Measurements from ENCODE around the gene ELMO3. TPM values are rescaled to one million over a fixed set of nuclear protein-coding genes. Genes with fewer than 3 reads are reported as not detected.

Gene ELMO3
- total RNA-seq, 1 experiment from 2014 or later = 45.8 TPM

- no peaks in the 10 kb centered on the region; the same call in 1 of the 2 replicates for H3K79me2 ChIP-seq (ENCODE audit: insufficient read depth, low read length)
- intact Hi-C loops (cut with micrococcal nuclease) = no loop called here
- DNase-seq (ENCODE audit: low read depth, low spot score) (no peak), ATAC-seq (no peak)
- no peak overlapping the region; the same call in 1 of the 2 replicates for H3K27ac ChIP-seq (ENCODE audit: low read depth, low read length)
- ChIA-PET POLR2A (no interaction called here), RAD21 (ENCODE audit: low non-redundant PET in 1 of 2, low total read pairs in 2 of 2, uncharacterized antibody in 2 of 2, unreplicated experiment in 2 of 2) (no interaction called here), CTCF (no interaction called here)
- H3K9me2 ChIP-seq (ENCODE audit: insufficient read depth) = no peaks in the 10 kb centered on the region
- H3K27me3 ChIP-seq (ENCODE audit: insufficient read depth, low read length) = no peaks in the 10 kb centered on the region
- H2AFZ ChIP-seq (ENCODE audit: low read depth, low read length, poor library complexity, severe bottlenecking) = no peak overlapping the region
- no peaks in the 10 kb centered on the region for H4K20me1 ChIP-seq (ENCODE audit: insufficient read depth)
- no peak overlapping the region for H3K9ac ChIP-seq (ENCODE audit: low read length)
- TF ChIP-seq JUND (IDR thresholded peaks at IDR 0.05) (no peak), EZH2 (IDR thresholded peaks at IDR 0.05) (no peak), SRF (IDR thresholded peaks at IDR 0.05; ENCODE audit: low read depth) (no peak), EZH2phosphoT487 (IDR thresholded peaks at IDR 0.05; ENCODE audit: borderline replicate concordance) (no peak), ZNF274 (IDR thresholded peaks at IDR 0.05; ENCODE audit: low read depth, low read length) (no peak), YY1 (IDR thresholded peaks at IDR 0.05; ENCODE audit: extremely low read depth, insufficient replicate concordance, low read depth, low read length) (no peak), POLR2A (IDR thresholded peaks at IDR 0.05; ENCODE audit: borderline replicate concordance, extremely low read depth, insufficient read depth, insufficient read length) (no peak), ELF1 (IDR thresholded peaks at IDR 0.05; ENCODE audit: borderline replicate concordance, low read depth) (no peak), ZBTB33 (IDR thresholded peaks at IDR 0.05; ENCODE audit: extremely low read depth, insufficient replicate concordance, low read length) (no peak), TCF7L2 (IDR thresholded peaks at IDR 0.05; ENCODE audit: borderline replicate concordance, extremely low read depth, insufficient read depth, insufficient read length) (no peak)
- H3K4me2 ChIP-seq (ENCODE audit: low read length) = peak overlapping the region; percentile 65; the same call in 1 of the 2 replicates
- H3K4me1 ChIP-seq (ENCODE audit: control insufficient read depth in 1 of 2, insufficient read depth in 2 of 2, low read length in 2 of 2) = peaks cover 21 to 34% of the 10 kb centered on the region in 2 experiments
- H3K36me3 ChIP-seq (ENCODE audit: control insufficient read depth in 1 of 2, insufficient read depth in 2 of 2, low read length in 2 of 2) = no peaks in the 10 kb centered on the region
- BruUV-seq (replicated peaks) = no TSS peak
- H3K9me3 ChIP-seq (ENCODE audit: control insufficient read depth in 1 of 2, insufficient read depth in 1 of 2, low read depth in 1 of 2, low read length in 2 of 2) = no peaks in the 10 kb centered on the region
- H3K4me3 ChIP-seq (replicated peaks in 1 of 2; ENCODE audit: low read depth in 1 of 2, low read length in 2 of 2) = no peak overlapping the region
These were observed 35.5 kb upstream of the ELMO3 start for GRCh38 chr16:67163164-67163998.

All from HCT116 (cell line).